HG03558 (cell line): ENCODE results near the gene SESN3.
"Not testable (repeated sequence)": the region's sequence is repeated elsewhere in the genome, so short reads cannot be mapped to it uniquely, and the experiment has no call there.

Experiments
- ATAC-seq: cut with Tn5 transposase; IDR thresholded peaks from one replicate; pipeline ENCODE4 v1.9.1; 2021; ENCODE audit warnings: moderate number of reproducible peaks; ENCODE audit not compliant: unreplicated experiment; ENCODE audit errors: extremely low read depth

SESN3 gene

GRCh38 chr11:95228081-95228749 lies 2.8 kb downstream of the SESN3 start:
- no peak for ATAC-seq

DNA sequence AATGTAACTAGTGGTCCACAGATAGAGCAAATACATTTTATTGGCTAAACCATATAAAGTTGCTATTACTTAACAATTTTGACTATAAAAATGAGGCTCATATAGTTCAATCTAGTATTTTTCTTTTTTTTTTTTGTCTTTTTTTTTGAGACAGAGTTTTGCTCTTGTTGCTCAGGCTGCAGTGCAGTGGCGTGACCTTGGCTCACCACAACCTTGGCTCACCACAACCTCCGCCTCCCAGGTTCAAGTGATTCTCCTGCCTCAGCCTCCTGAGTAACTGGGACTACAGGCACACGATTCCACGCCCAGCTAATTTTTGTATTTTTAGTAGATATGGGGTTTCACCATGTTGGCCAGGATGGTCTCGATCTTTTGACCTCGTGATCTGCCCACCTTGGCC lies 3.9 kb downstream of the SESN3 start:
- ATAC-seq = not testable (repeated sequence)

DNA sequence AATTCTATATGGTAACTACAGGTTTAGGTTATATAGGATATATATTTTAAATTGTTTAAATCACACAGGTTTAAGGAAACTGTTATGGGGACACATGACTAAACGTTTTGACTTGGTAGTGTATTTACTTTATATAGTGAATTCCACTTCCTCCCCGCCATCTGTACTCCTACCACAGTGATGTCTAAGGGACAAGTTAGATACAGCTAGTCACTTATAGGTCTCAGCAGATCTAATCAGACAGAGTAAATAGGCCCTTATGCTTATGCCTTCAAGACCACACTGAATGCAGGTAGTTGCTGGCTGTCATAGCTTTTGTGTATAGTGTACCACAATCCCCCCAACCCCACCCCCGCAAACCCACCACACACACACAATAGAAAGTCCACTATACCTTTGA lies 8.2 kb downstream of the SESN3 start:
- no peak for ATAC-seq

- ATAC-seq = no peak
Observed at GRCh38 chr11:95219599-95219998, 11.4 kb downstream of the SESN3 start.

- no peak for ATAC-seq
Observed at GRCh38 chr11:95218149-95218548, 12.9 kb downstream of the SESN3 start.

DNA sequence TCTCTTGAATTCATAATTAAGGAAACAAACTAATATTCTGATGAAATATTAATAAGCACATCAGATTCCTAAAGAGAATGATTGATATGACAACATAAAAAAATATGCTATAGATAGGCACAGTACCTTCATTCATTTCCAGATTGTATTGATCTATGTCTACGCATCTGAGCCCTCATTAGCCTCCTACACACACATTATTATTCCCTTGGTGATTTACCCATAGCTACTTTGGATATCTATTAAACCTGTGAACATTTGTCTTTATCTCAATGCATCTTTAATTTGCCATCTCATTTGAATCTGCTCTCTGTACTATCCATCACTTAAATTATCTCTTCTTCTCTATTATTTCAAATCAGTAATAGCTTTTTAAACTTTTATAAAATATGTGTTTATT lies 18.4 kb downstream of the SESN3 start:
- ATAC-seq = no peak

DNA sequence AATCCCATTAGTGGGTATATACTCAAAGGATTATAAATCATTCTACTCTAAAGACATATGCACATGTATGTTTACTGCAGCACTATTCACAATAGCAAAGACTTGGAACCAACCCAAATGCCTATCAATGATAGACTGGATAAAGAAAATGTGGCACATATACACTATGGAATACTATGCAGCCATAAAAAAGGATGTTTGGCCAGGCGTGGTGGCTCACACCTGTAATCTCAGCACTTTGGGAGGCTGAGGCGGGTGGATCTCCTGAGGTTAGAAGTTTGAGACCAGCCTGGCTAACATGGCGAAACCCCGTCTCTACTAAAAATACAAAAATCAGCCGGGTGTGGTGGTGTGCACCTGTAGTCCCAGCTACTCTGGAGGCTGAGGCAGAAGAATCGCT lies 21.5 kb downstream of the SESN3 start:
- not testable (repeated sequence) for ATAC-seq

DNA sequence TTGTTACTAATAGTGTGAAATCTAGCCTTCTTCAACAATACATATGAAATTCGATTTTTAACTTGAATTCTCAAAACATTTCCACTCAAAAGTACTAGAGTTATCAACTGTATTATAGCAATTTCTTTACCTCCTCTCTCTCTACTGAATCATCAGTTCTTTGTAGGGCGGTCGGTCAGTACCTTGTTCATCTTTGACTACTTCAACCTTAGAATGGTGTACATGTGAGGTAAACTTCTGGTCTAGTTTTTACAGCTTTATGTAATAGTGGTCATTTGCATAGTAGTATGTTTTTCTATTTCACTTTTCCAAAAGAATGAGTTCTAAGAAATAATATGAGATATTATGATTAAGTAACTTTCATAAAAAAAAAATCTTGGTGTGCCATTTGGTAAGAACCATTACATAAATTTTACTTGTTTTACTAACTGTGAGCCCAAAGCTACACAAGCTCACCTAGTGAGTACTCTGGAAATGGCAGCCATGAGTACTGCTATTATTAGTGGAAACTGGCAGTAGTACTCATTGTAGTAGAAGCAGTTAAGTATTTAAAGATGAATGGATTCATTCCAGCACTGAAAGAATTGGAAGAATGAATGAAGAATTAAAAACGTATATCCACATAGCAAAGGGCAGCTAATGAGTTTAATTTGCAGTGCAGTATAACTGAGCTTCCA lies 30.1 kb downstream of the SESN3 start:
- no peak for ATAC-seq

- ATAC-seq = no peak
Observed at GRCh38 chr11:95195831-95196230, 35.2 kb downstream of the SESN3 start.

DNA sequence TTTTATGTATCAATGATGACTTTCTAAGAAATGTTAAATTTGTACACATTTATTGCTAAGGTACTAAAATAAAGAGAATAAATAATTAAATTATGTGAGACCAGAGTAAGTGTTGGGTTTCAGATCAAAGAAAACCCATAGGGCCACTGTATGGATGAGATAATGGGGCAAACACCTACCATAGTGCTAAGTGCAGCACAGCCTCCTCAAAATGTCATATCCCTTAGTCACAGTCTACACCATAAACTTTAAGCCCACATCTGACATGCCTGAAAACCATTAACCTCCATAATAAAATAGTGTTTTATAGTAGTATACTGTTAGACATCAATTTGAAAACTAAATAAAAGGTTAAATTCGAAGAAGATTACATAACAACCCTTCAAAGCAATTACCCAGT lies 37.5 kb downstream of the SESN3 start:
- no peak for ATAC-seq

GRCh38 chr11:95192717-95193116 lies 38.3 kb downstream of the SESN3 start:
- ATAC-seq = no peak

GRCh38 chr11:95187723-95188122 lies 43.3 kb downstream of the SESN3 start:
- no peak for ATAC-seq

- no peak for ATAC-seq
Observed at GRCh38 chr11:95182397-95182796, 48.6 kb downstream of the SESN3 start.

GRCh38 chr11:95175818-95176380 lies 55.1 kb downstream of the SESN3 start:
- ATAC-seq = no peak

DNA sequence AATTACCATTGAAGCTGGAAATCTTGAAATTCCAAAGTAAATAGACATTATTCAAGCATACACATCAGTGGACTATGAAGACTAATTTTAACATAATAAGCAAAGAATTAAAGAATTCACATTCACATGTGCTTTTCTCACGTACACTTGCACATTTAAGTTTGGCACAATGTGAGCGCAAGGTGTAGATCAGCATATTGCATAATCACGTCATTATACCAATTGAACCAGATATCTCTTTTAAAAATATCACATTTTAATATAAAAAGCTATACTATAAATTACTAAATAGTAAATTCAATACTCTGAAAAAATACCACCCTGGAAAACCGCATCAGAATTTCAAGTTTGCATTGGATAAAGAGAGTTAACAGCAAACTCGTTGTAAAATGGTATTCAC lies 60.7 kb downstream of the SESN3 start:
- no peak for ATAC-seq

DNA sequence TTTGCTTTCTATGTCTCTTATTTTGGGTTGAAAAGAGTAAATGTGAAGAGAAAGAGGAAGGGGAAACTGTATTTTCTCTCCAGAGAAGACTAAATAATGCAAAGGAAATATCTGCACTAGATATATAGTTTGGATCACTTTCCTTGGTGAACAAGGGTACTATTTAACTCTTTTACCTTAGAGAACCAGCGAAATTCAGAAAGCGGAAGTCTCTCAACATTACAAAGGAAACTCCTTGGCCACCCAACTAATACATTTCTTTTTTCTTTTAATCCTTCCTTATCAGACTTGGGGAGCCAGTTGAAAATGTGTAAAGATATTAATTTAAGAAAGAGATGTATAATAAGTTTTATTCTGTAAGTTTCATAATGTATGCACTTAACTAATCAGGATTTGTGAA lies 64.2 kb downstream of the SESN3 start:
- ATAC-seq = no peak

- ATAC-seq = no peak
Observed at GRCh38 chr11:95165638-95166037, 65.4 kb downstream of the SESN3 start.

- no peak for ATAC-seq
Observed at GRCh38 chr11:95163106-95163505, 67.9 kb downstream of the SESN3 start.

- ATAC-seq = no peak
Observed at GRCh38 chr11:95161248-95161647, 69.8 kb downstream of the SESN3 start.

- no peak for ATAC-seq
Observed at GRCh38 chr11:95157824-95158223, 73.2 kb downstream of the SESN3 start.

GRCh38 chr11:95156916-95157541 lies 74.0 kb downstream of the SESN3 start:
- no peak for ATAC-seq
